Mesendoderm (in vitro differentiated cells): ENCODE results near the gene ZBTB22. TPM values are rescaled to one million over a fixed set of nuclear protein-coding genes. Genes with fewer than 3 reads are reported as not detected.
"Not testable (repeated sequence)": the region's sequence is repeated elsewhere in the genome, so short reads cannot be mapped to it uniquely, and the experiment has no call there.

Source experiments
- DNase-seq: peaks from one replicate; pipeline ENCODE4 v3.0.0; 2013
- H2AK5ac ChIP-seq: 2 replicates; pipeline ENCODE4 v1.6.1; 2013; ENCODE audit warnings: low read length, inconsistent platforms
- H2BK120ac ChIP-seq: 2 replicates; pipeline ENCODE4 v1.6.1; 2013; ENCODE audit warnings: low read depth, mild to moderate bottlenecking, low read length, moderate library complexity, mixed read lengths
- H2BK15ac ChIP-seq: replicated peaks from 2 replicates; pipeline ENCODE4 v1.6.1; 2013; ENCODE audit warnings: low read depth, mild to moderate bottlenecking, moderate library complexity
- H2BK5ac ChIP-seq: 2 replicates; pipeline ENCODE4 v1.6.1; 2013; ENCODE audit warnings: low read length, inconsistent platforms
- H3K18ac ChIP-seq: 2 replicates; pipeline ENCODE4 v1.6.1; 2013; ENCODE audit warnings: mild to moderate bottlenecking, low read length, mixed read lengths
- H3K23ac ChIP-seq: one replicate; pipeline ENCODE4 v1.6.1; 2013; ENCODE audit warnings: low read length
- H3K27ac ChIP-seq: 2 replicates; pipeline ENCODE4 v1.5.1; 2013; ENCODE audit warnings: low read depth, mild to moderate bottlenecking, inconsistent platforms, low read length, moderate library complexity
- H3K27me3 ChIP-seq: 2 replicates; pipeline ENCODE4 v1.6.1; 2013; ENCODE audit warnings: low read length, control low read depth, mild to moderate bottlenecking, inconsistent platforms; ENCODE audit not compliant: insufficient read depth, poor library complexity
- H3K36me3 ChIP-seq: 2 replicates; pipeline ENCODE4 v1.6.1; 2013; ENCODE audit warnings: low read length, inconsistent platforms; ENCODE audit not compliant: control insufficient read depth, insufficient read depth
- H3K4ac ChIP-seq: one replicate; pipeline ENCODE4 v1.6.1; 2013; ENCODE audit warnings: low read depth, mild to moderate bottlenecking, low read length, moderate library complexity
- H3K4me1 ChIP-seq: 2 replicates; pipeline ENCODE4 v1.6.1; 2013; ENCODE audit warnings: low read depth, low read length, inconsistent platforms; ENCODE audit not compliant: control insufficient read depth
- H3K4me2 ChIP-seq: 2 replicates; pipeline ENCODE4 v1.6.1; 2013; ENCODE audit warnings: low read length
- H3K4me3 ChIP-seq: 2 replicates; pipeline ENCODE4 v1.5.1; 2013; ENCODE audit warnings: mild to moderate bottlenecking, low read length
- H3K56ac ChIP-seq: one replicate; pipeline ENCODE4 v1.6.1; 2013; ENCODE audit warnings: low read length
- H3K79me1 ChIP-seq: 2 replicates; pipeline ENCODE4 v1.6.1; 2013; ENCODE audit warnings: low read length, inconsistent platforms
- H3K79me2 ChIP-seq: 2 replicates; pipeline ENCODE4 v1.6.1; 2013; ENCODE audit warnings: mild to moderate bottlenecking, low read length; ENCODE audit not compliant: control insufficient read depth, insufficient read depth
- H3K9ac ChIP-seq: 2 replicates; pipeline ENCODE4 v1.6.1; 2013; ENCODE audit warnings: low read length, inconsistent platforms
- H4K5ac ChIP-seq: one replicate; pipeline ENCODE4 v1.6.1; 2013; ENCODE audit warnings: low read length
- H4K8ac ChIP-seq: one replicate; pipeline ENCODE4 v1.6.1; 2013; ENCODE audit warnings: low read depth, mild to moderate bottlenecking, control low read depth, low read length, moderate library complexity
- WGBS: extraction: QIAGEN DNeasy Blood & Tissue Kit; methylation state at CpG from one replicate; pipeline ENCODE4 v1.1.7; 2013; ENCODE audit warnings: low lambda C conversion rate, missing lambda C conversion rate; ENCODE audit not compliant: insufficient coverage; ENCODE audit errors: extremely low coverage; 5-methylcytosine and 5-hydroxymethylcytosine counted together
- polyA plus RNA-seq, 2 experiments: library from polyadenylated mRNA; stranded (reverse); fragments of 200-250 nt; gene quantifications; one replicate each; pipeline ENCODE4 v1.2.3, GENCODE V29; 2013

Gene ZBTB22, protein sequence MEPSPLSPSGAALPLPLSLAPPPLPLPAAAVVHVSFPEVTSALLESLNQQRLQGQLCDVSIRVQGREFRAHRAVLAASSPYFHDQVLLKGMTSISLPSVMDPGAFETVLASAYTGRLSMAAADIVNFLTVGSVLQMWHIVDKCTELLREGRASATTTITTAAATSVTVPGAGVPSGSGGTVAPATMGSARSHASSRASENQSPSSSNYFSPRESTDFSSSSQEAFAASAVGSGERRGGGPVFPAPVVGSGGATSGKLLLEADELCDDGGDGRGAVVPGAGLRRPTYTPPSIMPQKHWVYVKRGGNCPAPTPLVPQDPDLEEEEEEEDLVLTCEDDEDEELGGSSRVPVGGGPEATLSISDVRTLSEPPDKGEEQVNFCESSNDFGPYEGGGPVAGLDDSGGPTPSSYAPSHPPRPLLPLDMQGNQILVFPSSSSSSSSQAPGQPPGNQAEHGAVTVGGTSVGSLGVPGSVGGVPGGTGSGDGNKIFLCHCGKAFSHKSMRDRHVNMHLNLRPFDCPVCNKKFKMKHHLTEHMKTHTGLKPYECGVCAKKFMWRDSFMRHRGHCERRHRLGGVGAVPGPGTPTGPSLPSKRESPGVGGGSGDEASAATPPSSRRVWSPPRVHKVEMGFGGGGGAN
- polyA plus RNA-seq (2013, experiment 1 of 2), result 4.3 TPM
- polyA plus RNA-seq (2013, experiment 2 of 2), result 4.1 TPM

DNA sequence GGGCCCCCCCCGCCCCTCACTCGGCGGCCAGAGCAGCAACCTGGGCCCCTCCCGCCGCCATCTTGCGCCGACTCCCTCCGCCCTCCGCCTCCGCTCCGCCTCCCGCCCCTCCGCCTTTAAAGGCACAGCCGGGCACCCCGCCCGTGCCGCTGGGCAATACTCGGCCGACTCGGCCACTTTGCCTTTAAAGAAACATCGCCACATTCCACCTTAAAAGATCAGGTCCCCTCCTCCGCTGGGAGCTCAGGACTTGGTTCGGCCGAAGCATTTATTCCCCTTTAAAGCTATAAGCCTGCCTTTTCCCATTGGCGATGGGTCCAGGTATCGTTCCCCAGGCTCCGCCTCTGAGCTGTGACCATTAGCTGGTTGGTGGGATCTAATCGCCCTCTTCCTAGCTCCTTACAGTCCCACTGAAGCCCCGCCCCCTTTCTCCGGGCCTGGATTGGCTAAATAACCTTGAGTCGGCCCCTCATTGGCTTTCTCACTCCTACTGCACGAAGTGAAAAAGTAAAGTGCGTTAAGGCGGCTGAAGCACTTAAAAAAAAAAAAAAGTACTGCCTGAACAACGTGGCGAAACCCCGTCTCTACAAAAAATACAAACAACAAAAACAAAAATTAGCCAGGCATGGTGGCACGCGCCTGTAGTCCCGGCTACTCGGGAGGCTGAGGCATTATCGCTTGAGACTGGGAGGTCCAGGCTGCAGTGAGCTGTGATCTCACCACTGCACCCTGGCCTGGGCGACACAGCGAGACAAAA is at the start of gene ZBTB22:
TSS of gene ZBTB22 (minus strand) at position 76 of the 757 bp plus-strand sequence. CDS start 828 bp downstream, outside the sequence.
- Histone ChIP-seq H3K4ac (no peak within 1 kb of the TSS), H3K27ac (peak within 1 kb of the TSS; percentile 86), H3K79me2 (peaks cover 26% of the 10 kb centered on the region), H3K79me1 (peaks cover 7% of the 10 kb centered on the region), H4K5ac (no peak within 1 kb of the TSS), H3K4me1 (peaks cover 3% of the 10 kb centered on the region), H3K18ac (peak within 1 kb of the TSS; percentile 33), H3K27me3 (no peaks in the 10 kb centered on the region), H3K56ac (peak within 1 kb of the TSS; percentile 90), H3K4me2 (peak within 1 kb of the TSS; percentile 30), H3K23ac (no peak within 1 kb of the TSS), H3K36me3 (peaks cover 5% of the 10 kb centered on the region), H2BK5ac (peak within 1 kb of the TSS; percentile 27), H2AK5ac (no peak within 1 kb of the TSS), H2BK120ac (no peak within 1 kb of the TSS), H3K9ac (peak within 1 kb of the TSS; percentile 81), H4K8ac (no peak within 1 kb of the TSS), H3K4me3 (peak within 1 kb of the TSS; percentile 74), H2BK15ac (no peak within 1 kb of the TSS)
- no CpG with 5 or more reads among the region's 44 CpGs for WGBS
- peak; percentile 100 for DNase-seq

DNA sequence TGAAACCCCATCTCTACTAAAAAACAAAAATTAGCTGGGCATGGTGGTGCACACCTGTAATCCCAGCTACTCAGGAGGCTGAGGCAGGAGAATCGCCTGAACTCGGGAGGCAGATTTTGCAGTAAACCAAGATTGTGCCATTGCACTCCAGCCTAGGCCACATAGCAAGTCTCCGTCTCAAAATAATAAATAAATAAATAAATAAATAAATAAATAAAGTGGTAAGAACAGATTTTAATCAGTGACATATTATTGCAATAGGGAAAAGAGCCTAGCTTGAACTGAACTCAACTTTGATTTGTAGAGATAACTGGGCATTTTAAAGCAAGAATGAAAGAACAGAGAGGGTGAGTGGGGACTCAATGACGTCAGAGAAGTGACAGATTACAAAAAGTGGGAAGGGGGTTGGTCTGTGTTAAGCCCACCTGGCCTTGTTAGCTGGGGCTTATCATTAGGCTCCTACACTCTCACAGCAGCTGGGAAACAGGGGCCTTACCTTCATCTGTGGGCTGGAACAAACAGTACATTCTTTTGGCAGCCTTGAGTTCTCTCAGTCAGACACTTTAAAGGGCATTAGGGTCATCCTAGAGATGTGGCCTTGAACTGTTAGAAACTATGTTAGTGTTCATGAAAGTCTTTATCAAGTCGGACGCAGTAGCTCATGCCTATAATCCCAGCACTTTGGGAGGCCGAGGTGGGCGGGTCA is 49.6 kb upstream of the ZBTB22 start:
- H4K5ac ChIP-seq, result no peak overlapping the region
- no CpG with 5 or more reads among the region's 8 CpGs for WGBS
- H3K36me3 ChIP-seq, result no peaks in the 10 kb centered on the region
- no peak overlapping the region for H3K56ac ChIP-seq
- H3K9ac ChIP-seq, result no peak overlapping the region
- no peak overlapping the region for H2BK5ac ChIP-seq
- no peaks in the 10 kb centered on the region for H3K79me1 ChIP-seq
- H3K23ac ChIP-seq, result no peak overlapping the region
- DNase-seq, result no peak
- H3K4me3 ChIP-seq, result no peak overlapping the region
- H3K27ac ChIP-seq, result no peak overlapping the region
- H2AK5ac ChIP-seq, result no peak overlapping the region
- no peak overlapping the region for H3K4ac ChIP-seq
- H3K79me2 ChIP-seq, result no peaks in the 10 kb centered on the region
- no peak overlapping the region for H4K8ac ChIP-seq
- H3K27me3 ChIP-seq, result no peaks in the 10 kb centered on the region
- H3K4me2 ChIP-seq, result no peak overlapping the region
- no peak overlapping the region for H2BK15ac ChIP-seq
- no peak overlapping the region for H2BK120ac ChIP-seq
- no peak overlapping the region for H3K18ac ChIP-seq
- H3K4me1 ChIP-seq, result no peaks in the 10 kb centered on the region

DNA sequence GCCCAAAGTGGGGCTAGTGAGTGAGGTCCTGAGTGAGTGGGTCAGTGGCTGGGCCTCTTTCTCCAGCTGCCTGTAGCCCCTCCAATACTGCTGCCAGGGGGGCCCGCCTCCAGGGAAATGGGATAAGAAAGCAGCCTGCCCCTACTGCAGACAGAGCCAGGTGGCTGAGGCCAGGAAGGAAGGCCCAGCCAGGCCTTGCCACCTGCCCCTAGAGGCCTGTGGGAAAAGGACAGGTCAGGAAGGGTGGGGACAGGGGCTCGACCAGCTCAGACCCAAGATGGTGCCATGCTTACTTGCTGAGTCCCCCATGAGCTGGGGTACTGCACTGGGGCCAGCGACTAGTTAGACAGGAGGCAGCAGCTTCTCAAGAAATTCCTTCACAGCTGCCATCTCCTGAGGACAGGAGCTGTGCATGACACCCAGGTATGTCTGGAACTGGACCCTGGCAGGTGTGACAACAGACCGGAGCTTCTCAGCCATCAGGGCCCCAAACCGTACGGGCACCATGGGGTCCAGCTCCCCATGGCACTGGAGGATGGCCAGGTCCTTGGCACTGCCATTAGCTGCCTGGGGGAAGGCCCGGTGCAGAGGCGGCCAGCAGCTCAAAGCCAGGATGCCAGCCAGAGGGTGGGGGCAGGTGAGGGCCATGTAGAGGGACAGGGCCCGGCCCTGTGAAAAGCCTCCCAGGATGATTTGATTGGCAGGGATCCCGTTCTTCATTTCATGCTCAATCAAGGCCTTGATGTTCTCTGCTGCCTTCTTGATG is 47.8 kb upstream of the ZBTB22 start:
- not testable (repeated sequence) for H2BK5ac ChIP-seq, H3K27me3 ChIP-seq, H3K9ac ChIP-seq, H4K8ac ChIP-seq, H3K79me2 ChIP-seq, H3K27ac ChIP-seq, H4K5ac ChIP-seq, H2BK120ac ChIP-seq, H2BK15ac ChIP-seq, H3K4ac ChIP-seq, H3K4me1 ChIP-seq, H3K79me1 ChIP-seq, H3K56ac ChIP-seq, H3K4me3 ChIP-seq, H3K18ac ChIP-seq, H3K23ac ChIP-seq, H2AK5ac ChIP-seq, H3K36me3 ChIP-seq, H3K4me2 ChIP-seq
- peak; percentile 42 for DNase-seq
- WGBS, result no CpG with 5 or more reads among the region's 10 CpGs

GRCh38 chr6:33364475-33365205 is 47.1 kb upstream of the ZBTB22 start:
- not testable (repeated sequence) for H3K4me2 ChIP-seq, H4K8ac ChIP-seq, H3K27me3 ChIP-seq, H3K27ac ChIP-seq, H3K79me1 ChIP-seq, H3K9ac ChIP-seq, H4K5ac ChIP-seq, H3K56ac ChIP-seq, H3K23ac ChIP-seq, H3K4me1 ChIP-seq, H2BK15ac ChIP-seq, H3K36me3 ChIP-seq, H2BK5ac ChIP-seq, H2AK5ac ChIP-seq, H3K4ac ChIP-seq, H3K4me3 ChIP-seq, H3K79me2 ChIP-seq, H3K18ac ChIP-seq, H2BK120ac ChIP-seq
- peak; percentile 80 for DNase-seq
- no CpG with 5 or more reads among the region's 8 CpGs for WGBS
